DMS79 (cell line): ENCODE measurements around the gene PLBD2.

Source experiments
- DNase-seq: peaks from one replicate; lab custom pipeline; 2025; lab: John Stamatoyannopoulos, UW

Gene PLBD2

DNA sequence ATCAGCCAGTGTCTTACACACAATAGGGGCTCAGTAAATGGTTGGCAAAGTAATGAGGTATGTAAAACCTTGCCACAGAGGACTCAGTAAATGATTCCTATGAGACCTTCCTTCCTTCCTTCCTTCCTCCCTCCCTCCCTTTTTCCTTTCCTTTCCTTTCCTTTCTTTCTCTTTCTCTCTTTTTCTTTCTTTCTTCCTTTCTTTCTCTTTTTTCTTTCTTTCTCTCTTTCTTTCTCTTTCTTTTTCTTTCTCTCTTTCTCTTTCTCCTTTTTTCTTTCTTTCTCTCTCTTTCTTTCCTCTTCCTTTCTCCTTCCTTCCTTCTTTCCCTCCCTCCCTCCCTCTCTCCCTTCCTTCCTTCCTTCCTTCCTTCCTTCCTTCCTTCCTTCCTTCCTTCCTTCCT is 37.8 kb downstream of the PLBD2 start:
- no peak for DNase-seq

DNA sequence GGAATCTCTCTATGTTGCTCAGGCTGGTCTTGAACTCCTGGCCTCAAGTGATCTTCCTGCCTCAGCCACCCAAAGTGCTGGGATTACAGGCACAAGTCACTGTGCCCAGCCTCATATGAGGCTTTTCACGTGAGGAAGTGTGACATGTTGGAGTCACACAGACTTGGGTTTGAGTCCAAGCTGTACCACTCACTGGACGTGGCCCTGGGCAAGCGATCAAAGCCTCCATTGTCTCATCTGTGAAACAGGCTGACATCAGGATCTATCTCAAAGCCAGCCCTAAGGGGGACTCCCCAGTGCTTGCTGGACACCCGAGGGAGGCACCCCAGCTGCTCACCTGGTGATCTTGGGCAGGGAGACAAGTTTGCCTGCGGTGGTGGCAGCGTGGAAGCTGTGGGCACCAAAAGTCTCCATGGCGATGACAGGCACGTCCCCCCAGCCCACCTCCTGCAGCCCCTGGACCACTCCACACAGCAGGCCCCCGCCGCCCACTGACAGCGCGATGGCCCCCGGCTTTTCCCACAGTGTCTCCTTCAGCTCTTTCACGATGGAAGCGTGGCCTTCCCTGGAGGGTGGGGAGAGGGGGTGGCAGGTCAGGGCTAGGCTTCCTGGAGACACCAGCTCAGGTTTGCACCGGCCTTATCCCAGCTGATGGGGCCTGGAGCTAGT is 38.6 kb downstream of the PLBD2 start:
- DNase-seq, result no peak

GRCh38 chr12:113397497-113398197 is 39.3 kb downstream of the PLBD2 start:
- no peak for DNase-seq

DNA sequence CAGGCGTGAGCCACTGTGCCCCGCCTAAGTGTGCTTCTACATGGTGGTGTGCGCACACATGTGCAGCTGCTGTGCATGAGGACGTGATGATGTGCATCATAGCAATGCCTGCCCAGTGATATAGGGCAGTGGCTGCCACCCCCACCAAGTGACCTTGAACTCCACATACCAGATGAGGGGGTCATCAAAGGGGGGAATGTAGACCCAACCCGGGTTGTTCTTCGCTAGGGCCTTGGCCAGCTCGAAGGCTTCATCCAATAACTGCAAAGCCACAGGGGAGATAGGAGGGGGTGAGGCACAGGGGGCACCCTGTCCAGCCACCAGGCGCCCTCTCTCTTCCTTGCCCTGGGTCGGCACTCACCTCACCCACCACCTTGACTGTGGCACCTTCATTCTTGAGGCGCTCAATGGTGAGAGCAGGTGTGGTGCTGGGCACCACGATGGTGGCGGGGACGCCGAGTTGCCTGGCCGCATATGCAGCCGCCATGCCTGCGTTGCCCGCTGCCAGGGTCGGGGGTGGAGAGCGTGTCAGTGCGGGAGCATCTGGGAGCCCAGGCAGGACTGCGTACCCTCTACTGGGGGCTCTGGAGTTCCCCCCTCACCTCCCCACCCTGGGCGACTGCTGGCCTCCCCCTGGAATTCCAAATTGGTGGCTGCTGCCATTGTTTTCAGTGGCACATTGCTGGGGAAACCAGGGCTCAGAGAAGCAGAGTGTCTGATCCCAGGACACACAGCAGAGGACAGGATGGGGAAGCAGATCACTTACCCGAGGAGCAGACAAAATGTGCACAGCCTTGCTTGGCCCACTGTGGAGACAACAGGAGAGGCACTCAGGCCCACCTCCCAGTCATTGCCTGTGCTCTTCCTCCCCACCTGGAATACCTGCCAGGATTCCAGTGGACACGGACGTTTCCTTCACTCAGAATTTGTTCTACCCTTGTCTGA is 40.2 kb downstream of the PLBD2 start:
- DNase-seq, result no peak

DNA sequence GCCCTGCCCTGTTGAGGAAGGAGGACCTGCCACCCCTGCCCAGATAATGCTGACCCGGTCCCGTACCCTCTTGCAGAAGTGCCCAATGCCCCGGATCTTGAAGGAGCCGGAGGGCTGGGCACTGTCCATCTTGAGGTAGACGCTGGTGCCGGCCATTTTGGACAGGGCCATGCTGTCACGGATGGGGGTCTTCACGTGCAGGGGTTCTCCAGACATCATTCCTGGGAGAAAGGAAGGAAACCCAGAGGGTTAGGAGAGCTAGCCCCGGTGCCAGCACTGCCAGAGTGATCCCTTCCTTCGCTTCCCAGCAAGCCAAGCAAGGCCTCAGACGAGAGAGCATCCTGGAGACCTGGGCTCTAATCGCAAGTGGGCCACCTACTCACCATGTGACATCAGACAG is 41.1 kb downstream of the PLBD2 start:
- no peak for DNase-seq

- no peak for DNase-seq
These were observed 42.0 kb downstream of the PLBD2 start for GRCh38 chr12:113400362-113400761.

GRCh38 chr12:113401066-113402000 is 42.9 kb downstream of the PLBD2 start:
- no peak for DNase-seq

DNA sequence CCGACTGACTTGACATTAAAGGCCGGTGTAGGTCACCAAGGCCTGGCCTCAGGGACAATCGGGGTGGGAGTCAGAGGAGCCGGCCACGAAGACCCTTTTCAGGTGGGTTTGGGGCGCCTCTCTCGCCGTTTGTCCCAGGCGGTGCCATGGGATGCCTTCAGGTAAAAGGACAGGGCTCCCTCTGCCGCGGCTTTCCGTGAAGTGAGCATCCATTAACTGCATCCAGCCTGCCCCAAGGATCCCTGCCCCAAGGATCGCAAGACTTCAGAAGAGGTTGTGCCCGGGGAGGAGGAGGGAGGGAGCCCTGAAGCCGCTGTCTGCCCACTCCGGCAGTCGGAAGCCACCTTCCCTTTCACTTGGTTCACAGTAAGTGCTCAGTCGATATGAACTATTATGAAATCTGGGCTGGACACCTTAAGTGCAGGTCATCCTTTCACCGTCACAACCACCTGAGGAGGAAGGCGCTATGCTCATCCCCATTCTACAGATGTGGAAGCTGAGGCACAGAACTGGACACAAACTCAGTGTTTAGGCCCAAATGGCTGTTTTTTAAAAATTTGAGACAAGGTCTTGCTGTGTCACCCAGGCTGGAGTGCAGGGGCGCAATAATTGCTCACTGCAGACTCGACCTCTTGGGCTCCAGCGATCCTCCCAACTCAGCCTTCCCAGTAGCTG is 44.3 kb downstream of the PLBD2 start:
- no peak for DNase-seq

GRCh38 chr12:113403435-113404415 is 45.3 kb downstream of the PLBD2 start, which contains the start of gene SDS:
Gene SDS, minus strand, starts transcription at chr12:113403887. Its CDS starts 4,179 bp downstream, at chr12:113399708.
- DNase-seq, result no peak

GRCh38 chr12:113405694-113406093 is 47.3 kb downstream of the PLBD2 start:
- DNase-seq, result no peak

DNA sequence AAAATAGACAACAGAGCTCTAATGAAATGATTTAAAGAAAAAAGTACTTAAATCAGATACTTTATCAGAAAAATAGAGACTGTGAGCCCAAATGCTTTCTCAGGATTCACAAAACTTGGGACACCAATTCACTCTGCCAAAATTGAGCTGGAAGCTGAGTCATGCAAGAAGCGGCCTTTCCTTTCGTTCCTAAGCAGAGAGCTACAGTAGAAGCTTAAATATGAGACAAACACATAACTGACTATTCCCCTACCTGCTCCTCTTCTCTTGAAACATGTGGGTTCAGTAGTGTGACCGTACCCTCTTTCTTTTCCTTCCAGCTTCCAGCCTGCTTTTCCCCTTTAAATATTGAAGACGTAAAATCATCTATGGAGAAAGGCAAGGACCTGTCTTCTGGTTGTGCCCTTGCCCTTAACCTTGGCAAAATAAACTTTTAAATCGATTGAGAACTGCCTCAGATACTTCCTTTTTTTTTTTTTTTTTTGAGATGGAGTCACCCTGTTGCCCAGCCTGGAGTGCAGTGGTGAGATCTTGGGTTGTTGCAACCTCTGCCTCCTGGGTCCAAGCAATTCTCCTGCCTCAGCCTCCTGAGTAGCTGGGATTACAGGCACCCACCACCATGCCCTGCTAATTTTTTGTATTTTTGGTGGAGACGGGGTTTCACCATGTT is 49.7 kb downstream of the PLBD2 start:
- no peak for DNase-seq

- DNase-seq, result no peak
These were observed 50.4 kb downstream of the PLBD2 start for GRCh38 chr12:113408756-113409298.

- DNase-seq, result no peak
These were observed 51.2 kb downstream of the PLBD2 start for GRCh38 chr12:113409462-113410124.

DNA sequence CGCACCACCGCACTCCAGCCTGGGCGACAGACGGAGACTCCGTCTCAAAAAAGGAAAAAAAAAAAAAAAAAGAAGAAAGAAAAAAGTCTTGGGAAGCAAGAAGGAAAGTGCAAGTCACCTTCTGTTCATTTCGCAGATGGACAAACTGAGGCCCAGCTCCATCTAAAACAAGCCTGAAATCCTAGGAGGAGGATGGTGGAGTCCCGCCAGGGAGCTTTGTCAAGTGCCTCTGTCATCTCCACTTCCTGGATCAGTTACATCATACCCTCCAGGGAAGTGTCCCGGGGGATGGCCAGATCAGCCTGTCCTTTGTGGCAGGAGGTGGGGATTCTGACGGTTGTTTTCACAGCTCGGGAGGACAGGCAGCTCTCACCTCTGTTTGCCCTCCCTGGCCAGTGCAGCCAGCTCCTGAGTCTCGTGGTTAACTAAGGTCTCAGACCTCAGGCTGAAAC is 55.1 kb downstream of the PLBD2 start:
- DNase-seq, result no peak

DNA sequence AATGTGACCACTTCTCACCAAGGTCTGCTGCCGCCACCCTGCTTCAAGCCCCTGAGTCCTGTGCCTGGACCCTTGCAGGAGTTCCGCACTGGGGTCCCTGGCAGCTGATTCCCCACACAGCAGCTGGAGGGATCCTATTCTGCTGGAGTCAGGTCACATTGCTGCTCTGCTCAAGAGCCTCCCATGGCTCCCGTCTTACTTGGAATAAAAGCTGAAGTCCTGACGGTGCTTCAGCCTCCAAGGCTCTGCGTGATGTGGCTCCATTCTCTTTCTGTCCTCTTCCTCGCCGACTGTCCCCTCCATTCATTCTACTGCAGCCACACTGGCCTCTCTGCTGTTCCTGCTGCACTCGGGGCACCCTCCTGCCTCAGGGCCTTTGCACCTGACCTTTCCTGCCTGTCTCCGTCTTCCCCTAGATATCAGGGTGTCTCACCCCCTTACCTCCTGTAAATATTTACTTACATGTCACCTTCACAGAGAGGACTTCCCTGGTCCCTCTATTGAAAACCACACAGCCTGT is 56.2 kb downstream of the PLBD2 start:
- DNase-seq, result no peak

DNA sequence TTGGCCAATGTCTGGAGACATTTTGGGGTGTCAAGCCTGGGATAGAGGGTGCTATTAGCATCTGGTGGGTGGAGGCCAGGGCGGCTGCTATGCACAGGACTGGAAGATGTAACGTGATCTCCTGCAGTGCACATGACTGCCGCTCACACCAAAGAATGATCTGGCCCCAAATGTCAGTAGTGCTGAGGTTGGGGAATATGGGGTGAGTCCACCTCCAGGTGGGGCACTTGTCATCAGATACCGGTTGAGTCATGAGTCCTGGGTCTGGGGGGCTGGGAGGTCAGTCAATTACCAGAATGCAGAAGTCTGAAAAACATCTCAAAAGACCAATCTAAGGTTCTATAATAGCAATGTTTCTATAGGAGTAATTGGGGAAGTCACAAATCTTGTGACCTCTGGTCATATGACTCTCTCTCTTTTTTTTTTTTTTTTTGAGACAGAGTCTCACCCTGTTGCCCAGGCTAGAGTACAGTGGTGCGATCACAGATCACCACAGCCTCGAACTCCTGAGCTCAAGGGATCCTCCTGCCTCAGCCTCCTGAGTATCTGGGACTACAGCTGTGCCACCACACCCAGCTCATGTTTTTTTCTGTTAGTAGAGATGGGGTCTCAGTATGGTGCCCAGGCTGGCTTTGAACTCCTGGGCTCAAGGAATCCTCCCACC is 57.8 kb downstream of the PLBD2 start:
- DNase-seq, result no peak

- DNase-seq, result no peak
These were observed 60.0 kb downstream of the PLBD2 start for GRCh38 chr12:113418213-113418879.
